NCI-H510A treated with DMSO at 0.1 percent for 48 hours (cell line): ENCODE results near the gene TOR1B.
"Not testable (repeated sequence)": the region's sequence is repeated elsewhere in the genome, so short reads cannot be mapped to it uniquely, and the experiment has no call there.

ENCODE experiments used
- DNase-seq: peaks from one replicate; lab custom pipeline; 2025; lab: John Stamatoyannopoulos, UW

The TOR1B gene

DNA sequence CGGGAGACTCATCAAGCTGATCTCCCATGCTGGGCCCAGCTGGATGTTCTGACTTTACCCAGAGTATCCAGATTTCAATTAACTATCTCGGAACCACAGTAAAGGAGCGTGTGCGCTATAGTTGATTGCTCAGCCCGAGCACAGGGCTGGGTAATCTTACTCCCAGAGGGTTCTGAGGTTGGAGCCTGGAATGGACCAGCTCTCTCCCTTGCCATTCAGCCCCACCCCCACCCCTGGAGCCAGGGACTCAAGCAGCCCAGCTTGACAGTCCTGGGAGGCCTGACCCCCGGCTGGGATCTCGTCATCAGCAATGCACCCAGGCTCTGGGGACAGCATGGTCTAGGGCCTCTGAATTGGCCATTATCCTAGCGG is 26.4 kb upstream of the TOR1B start:
- no peak for DNase-seq

DNA sequence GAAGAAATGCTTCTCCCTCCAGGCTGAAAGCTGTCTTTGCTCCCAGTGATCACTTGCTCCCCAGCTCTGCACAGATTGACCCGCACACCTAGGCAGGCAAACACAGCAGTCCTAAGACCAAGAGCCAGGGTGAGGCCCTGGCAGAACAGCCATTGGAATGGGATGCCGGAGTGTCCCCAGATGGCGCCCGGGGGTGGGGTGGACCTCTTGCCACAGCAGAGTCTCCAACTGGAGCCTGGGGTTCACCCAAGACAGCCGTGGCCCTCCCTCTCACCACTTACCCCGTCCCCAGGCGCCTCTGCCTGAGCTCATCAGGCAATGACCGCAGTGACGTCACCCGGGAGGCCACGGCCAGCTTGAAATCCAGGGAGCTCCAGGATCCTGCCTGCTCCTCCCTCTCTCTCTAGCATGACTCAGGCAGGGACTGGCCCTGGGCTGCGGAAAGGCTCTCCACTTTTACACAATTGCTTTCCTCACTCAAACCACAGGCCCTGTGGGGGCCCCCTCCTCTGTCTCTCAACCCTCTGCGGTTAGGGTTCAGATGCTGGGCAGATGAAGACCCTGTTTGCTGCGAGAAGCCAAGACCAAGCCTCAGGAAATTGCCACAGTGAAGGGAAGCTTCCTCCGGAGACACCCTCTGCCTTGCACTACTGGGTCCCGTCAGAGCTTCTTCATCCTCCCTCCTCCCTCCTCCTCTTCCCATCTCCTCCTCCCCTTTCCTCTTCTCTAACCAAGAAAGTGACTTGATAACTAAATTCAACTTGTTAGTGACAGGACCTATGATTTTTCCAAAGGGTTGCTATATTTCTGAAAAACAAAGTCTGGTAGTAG is 25.8 kb upstream of the TOR1B start:
- DNase-seq, result peak; percentile 83

DNA sequence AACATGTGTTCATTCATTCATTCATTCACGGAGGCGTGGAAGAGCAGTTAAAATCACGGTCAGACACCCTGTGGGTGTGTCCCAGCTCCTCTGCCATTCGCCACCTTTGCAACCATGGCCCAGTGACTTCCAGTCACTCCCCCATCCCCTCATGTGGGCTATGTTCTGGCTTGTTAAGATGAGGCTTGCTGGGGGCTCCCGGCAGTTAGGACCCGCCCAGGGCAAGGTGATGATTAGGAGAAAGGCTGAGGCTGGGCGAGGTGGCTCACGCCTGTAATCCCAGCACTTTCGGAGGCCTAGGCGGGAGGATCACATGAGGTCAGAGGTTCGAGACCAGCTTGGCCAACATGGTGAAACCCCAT is 25.2 kb upstream of the TOR1B start:
- DNase-seq, result no peak

DNA sequence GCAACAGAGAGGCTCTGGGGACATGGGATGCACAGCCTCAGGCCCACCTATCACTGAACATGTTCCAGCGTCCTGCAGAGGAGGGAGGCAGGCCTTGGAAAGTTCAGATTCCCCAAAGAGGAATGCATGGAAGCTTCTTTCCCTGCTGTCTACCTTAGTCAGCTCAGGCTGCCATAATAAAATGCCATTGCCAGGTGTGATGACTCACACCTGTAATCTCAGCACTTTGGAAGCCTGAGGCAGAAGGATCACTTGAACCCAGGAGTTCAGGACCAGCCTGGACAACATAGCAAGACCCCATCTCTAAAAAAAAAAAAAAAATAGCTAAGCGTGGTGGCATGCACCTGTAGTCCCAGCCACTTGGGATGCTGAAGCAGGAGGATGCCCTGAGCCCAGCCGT is 24.5 kb upstream of the TOR1B start:
- DNase-seq, result no peak

DNA sequence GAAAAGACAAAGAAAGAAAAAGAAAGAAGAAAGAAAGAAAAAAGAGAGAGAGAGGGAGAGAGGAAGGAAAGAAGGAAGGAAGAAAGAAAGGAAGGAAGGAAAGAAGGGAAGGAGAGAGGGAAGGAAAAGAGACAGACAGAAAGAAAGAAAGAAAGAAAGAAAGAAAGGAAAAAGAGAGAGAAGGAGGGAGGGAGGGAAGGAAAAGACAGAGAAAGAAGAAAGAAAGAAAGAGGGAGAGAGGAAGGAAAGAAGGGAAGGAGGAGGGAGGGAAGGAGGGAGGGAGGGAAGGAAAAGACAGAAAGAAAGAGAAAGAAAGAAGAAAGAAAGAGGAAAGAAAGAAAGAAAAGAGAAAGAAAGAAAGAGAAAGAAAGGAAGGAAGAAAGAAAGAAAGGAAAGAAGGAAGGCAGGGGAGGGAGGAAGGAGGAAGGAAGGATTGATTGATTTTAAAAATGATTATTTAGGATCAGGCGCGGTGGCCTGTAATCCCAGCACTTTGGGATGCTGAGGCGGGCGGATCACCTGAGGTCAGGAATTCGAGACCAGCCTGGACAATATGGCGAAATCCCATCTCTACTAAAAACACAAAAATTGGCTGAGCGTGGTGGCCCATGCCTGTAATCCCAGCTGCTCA is 23.3 kb upstream of the TOR1B start:
- DNase-seq, result no peak

DNA sequence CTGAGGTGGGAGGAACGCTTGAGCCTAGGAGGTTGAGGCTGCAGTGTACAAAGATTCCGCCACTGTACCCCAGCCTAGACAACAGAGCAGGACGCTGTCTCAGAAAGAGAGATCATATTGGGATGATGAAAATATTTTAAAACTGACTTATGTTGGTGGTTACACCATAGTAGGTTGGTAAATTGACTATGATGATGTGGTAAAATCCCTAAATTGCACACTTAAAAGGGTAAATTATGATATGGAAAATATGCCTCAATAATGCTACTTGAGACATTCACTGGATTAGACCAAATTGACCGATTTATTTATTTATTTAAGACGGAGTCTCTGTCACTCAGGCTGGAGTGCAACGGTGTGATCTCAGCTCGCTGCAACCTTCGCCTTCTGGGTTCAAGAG is 21.9 kb upstream of the TOR1B start:
- DNase-seq, result no peak

DNA sequence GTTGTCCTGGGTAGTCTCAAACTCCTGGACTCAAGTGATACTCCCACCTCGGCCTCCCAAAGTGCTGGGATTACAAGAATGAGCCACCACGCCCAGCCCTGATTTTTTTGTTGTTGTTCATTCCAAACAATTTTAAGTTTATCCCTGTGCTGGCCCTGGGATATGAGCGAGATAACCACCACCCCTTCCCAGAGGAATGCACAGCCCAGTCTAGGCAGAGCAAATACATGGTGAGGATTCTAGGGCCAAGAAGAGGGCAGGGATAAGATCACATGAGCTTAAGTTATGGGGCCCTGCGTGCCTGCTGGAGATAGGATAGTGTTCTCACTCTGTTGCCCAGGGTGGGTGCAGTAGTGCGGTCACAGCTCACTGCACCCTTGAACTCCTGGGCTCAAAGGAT is 21.0 kb upstream of the TOR1B start:
- DNase-seq, result no peak

DNA sequence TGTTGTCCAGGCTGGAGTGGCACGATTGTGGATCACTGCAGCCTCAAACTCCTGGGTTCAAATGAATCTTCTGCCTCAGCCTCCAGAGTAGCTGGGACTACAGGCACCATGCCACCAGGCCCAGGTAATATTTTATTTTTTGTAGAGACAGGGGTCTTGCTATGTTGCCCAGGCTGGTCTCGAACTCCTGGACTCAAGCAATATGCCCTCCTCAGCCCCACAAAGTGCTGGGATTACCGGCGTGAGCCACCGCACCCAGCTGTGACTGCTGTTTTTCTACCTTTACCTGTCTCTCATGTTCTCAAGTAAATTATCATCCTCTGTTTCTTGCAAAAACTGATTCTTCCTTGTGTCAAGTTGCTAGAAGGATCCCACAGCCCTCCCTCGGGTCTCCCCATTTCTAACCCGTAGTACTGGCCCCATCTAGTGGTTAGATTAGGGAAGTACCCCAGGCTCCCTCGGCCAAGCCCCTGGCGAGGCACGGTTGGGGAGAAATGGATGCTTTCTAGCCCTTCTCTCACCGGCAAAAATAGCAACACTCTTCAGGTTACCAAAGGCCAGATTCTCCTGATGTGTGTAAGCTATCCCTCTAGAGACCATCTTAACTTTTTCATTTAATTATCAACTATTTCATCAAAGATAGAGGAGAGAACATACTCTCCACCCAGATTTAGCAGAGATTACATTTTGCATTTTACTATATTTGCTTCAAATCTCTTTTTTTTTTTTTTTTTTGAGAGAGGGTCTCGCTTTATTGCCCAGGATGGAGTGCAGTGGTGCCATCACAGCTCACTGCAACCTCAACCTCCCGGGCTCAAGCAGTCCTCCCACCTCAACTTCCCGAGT is 19.2 kb upstream of the TOR1B start:
- peak; percentile 64 for DNase-seq

DNA sequence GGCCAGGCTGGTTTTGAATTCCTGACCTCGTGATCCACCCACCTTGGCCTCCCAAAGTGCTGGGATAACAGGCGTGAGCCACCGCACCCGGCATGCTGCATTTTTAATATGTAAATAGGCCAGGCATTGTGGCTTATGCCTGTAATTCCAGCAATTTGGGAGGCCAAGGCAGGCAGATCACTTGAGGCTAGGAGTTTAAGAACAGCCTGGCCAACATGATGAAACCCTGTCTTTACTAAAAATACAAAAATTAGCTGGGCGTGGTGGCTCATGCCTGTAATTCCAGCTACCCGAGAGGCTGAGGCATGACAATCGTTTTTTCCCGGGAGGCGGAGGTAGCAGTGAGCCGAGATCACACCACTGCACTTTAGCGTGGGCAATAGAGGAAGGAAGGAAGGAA is 18.0 kb upstream of the TOR1B start:
- not testable (repeated sequence) for DNase-seq

DNA sequence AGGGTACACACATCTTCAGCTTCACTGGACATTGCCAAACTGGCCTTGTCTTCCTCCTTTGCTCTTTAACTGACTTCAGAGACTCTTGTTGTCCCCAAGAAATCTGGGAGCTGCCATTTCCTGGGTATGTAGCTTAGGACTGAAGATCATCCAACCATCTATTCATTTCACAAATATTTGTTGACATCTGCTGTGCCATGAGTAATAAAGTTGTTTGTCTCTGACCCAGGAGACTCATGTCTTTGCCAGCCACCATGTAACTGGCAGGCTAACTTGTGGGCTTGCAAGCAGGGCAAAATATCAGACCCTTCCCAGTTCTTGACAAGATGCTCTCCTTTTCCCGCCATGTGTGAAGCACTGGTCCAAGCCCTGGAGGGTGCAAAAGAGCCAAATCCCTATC is 17.1 kb upstream of the TOR1B start:
- DNase-seq, result no peak

DNA sequence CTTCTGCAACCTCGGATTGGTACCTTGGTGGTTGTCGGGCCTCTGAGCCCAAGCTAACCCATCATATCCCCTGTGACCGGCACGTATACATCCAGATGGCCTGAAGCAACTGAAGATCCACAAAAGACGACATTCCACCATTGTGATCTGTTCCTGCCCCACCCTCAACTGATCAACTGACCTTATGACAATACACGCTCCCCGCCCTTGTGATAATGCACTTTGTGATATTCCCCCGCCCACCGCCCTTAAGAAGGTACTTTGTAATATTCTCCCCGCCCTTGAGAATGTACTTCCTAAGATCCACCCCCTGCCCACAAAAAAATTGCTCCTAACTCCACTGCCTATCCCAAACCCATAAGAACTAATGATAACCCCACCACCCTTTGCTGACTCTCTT is 16.5 kb upstream of the TOR1B start:
- DNase-seq, result no peak

DNA sequence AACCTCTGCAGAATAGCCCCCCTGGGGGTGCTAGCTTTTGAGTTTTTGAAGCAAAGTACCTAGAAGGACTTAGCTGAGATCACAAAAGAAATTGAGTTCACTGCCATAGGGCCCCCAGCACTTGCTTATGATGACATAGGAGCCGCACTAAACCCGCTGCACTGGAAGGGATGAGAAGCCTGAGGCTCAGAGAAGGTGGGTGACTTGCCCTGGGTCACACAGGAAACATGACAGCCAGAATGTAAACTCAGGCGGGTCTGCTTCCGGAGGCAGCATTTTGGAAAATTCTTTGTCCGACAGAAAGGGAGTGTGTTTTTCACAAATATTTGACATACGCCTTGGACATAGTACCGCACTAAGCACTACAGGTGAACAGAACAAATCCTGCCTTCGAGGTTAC is 8.4 kb upstream of the TOR1B start:
- no peak for DNase-seq

DNA sequence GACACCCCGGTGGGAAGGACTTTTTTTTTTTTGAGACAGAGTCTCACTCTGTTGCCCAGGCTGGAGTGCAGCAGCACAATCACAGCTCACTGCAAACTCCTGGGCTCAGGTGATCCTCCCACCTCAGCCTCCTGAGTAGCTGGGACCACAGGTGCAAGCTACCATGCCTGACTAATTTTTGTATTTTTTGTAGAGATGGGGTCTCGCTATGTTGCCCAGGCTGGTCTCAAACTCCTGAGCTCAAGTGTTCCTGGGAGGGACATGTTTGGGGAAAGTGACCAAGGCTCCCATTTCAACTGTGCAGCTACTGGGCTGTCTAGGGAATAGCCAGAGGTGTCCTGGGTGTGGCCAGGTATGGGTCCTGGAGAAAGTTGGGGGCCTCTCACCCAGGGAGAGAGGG is 7.0 kb upstream of the TOR1B start:
- DNase-seq, result not testable (repeated sequence)

DNA sequence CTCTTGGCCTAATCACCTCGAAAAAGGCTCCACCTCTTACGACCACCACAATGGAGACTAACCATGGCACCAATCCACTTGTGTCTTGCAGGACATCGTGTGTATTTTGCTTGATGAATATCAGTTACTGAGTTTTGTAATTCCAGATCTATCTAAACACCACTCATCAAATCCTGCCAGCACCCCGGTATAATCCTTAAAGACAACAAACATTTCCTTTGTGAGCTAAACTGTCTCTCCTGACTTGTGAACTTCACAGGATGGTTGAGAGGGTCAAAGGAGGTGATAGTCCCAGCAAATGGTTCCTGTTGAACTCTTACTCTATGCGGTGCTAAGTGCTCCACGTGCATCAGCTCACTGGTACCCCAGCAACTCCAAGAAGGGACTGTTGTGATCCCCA is 4.0 kb upstream of the TOR1B start:
- no peak for DNase-seq

DNA sequence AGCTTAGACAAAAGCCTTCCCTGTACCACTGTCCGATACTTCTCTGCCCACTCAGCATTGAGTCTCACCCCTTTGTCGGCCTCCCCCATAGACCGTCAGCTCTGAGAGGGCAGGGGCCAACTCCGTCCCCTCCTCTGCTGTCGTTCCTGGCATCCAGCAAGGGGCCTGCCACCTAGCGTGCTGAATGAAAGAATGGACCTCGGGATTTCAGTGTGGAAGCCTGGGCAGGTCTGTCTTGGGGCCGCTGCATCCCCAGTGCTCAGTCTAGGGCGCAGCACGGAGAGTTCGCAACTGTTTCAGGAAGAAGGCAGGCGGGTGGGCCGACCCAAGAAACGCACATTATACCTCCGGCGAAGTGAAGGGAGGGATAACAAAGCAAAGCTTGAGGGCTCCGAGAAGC is 1.5 kb upstream of the TOR1B start:
- no peak for DNase-seq

DNA sequence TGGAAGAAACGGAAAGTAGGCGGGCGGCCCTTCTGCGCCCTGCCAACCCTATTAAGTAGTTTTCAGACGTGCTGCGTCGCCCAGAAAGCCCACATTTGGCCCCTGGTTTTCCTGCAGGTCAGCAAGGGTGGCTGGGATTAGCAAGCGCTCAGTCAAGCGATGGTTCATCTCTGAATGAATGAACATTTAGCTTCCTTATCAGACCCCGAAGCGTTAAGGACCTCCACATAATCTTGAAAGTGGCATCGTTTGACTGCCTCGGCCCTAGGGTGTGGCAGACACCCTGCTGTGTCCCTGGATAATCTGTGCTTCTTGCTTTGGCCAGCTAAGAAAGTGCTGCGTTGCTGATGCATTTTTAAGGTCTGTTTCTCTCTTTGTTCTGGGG is 684 bp downstream of the TOR1B start:
- DNase-seq, result no peak

DNA sequence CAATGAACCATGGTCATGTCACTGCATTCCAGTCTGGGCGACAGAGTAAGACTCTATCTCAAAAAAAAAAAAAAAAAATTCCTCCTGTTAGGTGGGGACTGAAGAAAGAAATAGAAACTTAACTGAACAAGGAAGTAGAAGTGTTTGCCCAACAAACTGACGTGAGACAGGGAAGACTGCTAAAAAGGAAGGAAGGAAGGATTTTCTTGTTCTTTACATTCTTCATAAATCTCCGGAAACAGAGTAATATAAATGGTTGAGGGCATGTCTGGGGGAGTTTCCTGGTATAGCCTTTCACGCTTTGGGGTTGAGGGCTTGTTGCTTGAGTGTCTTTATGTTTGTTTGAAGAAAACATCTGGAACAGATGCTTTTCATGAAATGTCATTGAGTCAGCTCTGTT is 3.1 kb downstream of the TOR1B start:
- DNase-seq, result no peak

DNA sequence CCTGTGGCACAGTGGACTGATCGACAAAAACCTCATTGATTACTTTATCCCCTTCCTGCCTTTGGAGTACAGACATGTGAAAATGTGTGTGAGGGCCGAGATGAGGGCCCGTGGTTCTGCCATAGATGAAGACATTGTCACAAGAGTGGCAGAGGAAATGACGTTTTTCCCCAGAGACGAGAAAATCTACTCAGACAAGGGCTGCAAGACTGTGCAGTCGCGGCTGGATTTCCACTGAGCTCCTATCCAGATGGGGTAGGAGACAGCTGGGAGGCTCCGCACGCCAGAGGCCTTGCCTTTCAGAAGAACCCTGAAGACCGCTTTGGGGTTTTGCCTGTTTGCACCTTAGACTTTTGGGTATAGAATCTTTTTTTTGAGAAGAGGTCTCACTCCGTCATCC is 6.4 kb downstream of the TOR1B start:
- DNase-seq, result no peak

DNA sequence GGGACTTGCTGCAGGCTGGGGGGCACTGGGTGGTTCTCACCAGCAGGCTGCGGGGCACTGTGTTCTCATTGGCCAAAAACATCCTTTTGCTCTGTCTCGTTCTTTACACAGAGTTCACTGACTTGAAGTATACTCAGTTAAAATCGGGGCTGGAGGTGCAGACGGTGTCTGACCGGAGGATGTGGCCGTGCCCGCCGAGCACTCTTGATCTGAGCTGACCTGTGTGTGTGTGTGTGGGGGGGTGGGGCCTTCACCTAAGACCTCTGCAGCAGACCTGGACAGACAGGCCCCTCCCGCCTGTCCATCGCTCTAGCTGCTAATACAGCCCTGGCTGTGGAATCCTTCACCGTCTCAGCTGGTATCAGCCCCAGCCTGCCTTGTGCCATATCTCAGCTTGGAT is 7.1 kb downstream of the TOR1B start:
- DNase-seq, result no peak

DNA sequence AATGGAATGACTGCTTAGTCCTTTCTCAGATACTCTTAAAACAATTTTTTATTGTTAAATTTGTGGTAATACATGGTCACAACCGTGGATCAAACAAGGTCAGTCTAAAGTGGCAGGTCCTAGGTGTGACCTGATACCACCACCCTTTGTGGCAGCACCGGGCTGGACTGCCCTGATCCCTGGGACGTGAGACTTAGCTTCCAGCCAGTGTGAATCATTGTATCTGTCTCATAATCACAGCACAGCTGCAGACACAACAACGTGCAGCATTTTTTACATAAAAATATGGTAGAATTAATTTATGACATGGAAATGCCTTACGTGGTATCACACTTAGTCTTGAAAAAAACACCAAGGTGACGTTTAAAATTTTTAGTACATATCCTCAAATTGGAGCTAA is 7.8 kb downstream of the TOR1B start:
- DNase-seq, result no peak

DNA sequence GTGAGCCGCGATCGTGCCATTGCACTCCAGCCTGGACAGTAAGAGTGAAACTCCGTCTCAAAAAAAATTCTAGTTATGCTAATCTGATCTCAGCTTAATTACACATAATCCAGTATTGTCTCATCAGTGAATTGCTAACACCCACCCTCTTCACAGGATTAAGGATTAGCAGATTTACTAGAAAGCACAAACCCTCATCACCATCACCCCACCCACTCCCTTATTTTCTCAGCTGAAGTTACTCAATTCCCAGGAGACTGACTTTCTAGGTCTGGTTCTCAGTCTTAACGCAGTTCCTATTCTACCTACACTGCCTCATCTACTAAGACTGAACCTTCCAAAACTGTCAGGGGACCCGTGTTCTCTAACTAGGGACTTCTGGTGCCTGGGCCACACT is 9.0 kb downstream of the TOR1B start:
- DNase-seq, result no peak

DNA sequence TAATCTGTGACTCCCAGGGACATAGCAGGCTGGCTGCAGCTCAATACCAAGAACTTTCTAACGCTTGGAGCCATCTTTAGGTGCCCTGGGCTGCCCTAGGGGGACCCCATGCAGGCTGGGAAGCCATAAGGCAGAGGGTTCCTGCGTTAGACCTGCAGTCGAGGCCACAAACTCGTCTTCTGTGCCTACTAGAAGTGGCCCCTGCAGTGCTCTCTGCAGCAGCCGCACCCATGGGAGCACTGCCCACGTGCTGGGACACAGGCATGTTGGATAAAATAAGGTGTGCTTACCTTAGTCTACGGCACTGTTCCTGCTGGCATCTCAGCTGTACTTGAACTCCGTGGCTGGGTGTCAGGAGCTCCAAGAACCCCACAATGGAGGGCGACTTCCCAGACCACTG is 9.4 kb downstream of the TOR1B start:
- DNase-seq, result no peak

DNA sequence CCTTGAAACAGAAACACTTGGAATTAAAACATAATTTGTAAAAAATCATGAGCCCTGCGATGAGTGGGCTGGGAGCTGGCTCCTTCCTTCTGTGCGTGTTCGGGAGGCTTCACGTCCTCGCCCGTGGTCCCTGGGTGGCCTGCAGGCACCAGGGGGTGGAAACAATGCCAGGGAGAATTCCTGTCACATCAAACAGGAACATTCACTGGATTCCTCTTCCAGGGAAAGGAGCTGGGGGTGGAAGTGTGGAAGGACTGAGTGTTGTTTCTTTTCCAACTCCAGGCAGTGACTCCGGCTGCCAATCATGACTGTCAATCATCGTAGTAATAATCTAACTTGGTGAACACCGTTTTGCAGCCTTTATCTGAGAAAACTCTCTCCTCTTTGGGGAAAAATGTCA is 10.7 kb downstream of the TOR1B start:
- no peak for DNase-seq
